ENCODE results near the gene NOL6.

NOL6 gene

DNA sequence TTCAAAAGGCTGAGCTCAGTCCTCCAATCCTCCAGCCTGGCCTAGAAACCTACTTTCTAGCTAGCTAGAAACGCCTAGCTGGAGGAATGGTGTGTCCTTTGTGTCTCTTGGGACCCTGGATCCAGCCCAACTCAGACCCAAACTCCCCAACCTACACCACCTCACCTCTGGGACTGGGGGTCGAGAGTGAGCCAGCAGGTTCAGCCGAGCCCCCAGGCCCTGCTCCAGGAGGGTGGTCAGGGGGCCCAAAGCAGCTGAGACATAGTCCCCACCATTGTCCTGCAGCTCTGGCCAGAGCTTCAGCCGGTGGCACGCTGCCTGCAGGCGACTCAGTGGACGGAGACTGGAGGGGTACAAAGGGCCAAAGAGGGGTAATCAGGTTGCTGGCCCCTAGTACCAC lies 6.2 kb downstream of the NOL6 start:
- Histone ChIP-seq H3K9ac (ENCODE audit: low read depth, low read length) (no peak overlapping the region), H4K20me1 (ENCODE audit: insufficient read depth, low read length) (peaks cover 11% of the 10 kb centered on the region; the same call in 1 of the 2 replicates), H3K27me3 (ENCODE audit: insufficient read depth, low read length, poor library complexity) (no peaks in the 10 kb centered on the region), H3K4me1 (ENCODE audit: insufficient read depth, low read length) (peaks cover 13% of the 10 kb centered on the region), H3K36me3 (ENCODE audit: insufficient read depth, low read length) (peaks cover 92% of the 10 kb centered on the region), H3K9me3 (ENCODE audit: insufficient read depth, low read length, severe bottlenecking) (no peaks in the 10 kb centered on the region), H3K79me2 (ENCODE audit: insufficient read depth, low read length) (peaks cover 14% of the 10 kb centered on the region), H2AFZ (ENCODE audit: low read depth, low read length) (no peak overlapping the region), H3K4me3 (ENCODE audit: low read depth in 1 of 2, low read length in 2 of 2) (no peak overlapping the region), H3K4me2 (ENCODE audit: insufficient read depth, low read length) (no peak overlapping the region), H3K27ac (ENCODE audit: low read length) (no peak overlapping the region)
- DNase-seq (no peak), ATAC-seq (ENCODE audit: insufficient read depth, low read depth) (no peak)
- TF ChIP-seq, protein P1, sequence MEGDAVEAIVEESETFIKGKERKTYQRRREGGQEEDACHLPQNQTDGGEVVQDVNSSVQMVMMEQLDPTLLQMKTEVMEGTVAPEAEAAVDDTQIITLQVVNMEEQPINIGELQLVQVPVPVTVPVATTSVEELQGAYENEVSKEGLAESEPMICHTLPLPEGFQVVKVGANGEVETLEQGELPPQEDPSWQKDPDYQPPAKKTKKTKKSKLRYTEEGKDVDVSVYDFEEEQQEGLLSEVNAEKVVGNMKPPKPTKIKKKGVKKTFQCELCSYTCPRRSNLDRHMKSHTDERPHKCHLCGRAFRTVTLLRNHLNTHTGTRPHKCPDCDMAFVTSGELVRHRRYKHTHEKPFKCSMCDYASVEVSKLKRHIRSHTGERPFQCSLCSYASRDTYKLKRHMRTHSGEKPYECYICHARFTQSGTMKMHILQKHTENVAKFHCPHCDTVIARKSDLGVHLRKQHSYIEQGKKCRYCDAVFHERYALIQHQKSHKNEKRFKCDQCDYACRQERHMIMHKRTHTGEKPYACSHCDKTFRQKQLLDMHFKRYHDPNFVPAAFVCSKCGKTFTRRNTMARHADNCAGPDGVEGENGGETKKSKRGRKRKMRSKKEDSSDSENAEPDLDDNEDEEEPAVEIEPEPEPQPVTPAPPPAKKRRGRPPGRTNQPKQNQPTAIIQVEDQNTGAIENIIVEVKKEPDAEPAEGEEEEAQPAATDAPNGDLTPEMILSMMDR (IDR thresholded peaks at IDR 0.05; ENCODE audit: borderline replicate concordance, extremely low read depth, low read length, poor library complexity, severe bottlenecking), result no peak
- TF ChIP-seq EZH2 (IDR thresholded peaks at IDR 0.05; ENCODE audit: borderline replicate concordance, low read depth, low read length, severe bottlenecking), result no peak

DNA sequence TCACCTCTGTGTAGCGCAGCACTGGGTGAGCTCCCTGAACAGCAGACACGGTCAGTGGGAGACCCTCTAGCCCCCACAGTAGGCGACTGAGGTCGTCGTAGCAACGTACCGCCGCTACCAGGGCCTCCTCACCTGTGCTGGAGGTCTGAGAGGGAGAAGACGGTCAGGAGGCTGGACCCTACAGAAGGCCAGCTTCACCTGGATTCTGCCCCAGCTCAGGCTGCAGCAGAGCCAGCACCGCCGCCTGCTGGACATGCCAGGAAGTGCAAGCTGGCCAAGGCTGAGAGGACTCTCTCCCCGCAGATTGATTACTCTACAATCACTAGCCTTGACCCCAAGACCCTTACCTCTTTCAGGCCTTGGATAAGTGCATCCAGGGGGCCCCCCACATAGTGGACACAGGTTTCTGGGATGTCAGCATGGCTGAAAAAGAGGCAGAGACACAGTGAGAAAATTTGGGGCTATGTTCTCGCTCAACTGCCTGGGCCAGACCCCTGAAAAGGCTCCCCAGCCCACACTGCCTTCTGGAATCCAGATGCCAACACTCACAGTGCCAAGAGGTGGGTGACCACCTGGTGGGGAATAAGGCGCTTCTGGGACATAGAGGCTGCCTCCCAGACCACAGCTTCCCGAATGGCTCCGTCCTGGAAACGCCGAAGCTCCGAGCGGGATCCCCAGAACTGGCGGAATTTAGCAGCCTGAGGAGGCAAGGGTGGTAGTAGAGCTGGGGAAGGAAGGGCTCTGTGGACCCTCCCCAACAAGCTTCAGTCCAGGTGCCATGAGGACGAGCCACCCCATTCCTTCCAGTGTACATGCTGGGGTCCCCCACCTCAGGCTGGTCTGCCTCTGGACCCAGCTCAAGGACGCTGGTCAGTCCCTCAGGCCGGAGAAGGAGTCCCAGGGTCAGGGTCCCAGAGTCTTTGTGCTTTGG lies 6.9 kb downstream of the NOL6 start:
- H3K27ac ChIP-seq (ENCODE audit: low read length), result no peak overlapping the region
- TF ChIP-seq, protein P1 (IDR thresholded peaks at IDR 0.05; ENCODE audit: borderline replicate concordance, extremely low read depth, low read length, poor library complexity, severe bottlenecking), result peak; percentile 87
- TF ChIP-seq EZH2 (IDR thresholded peaks at IDR 0.05; ENCODE audit: borderline replicate concordance, low read depth, low read length, severe bottlenecking), result no peak
- DNase-seq, result peak; percentile 58
- ATAC-seq (ENCODE audit: insufficient read depth, low read depth), result peak; percentile 82
- peaks cover 92% of the 10 kb centered on the region for H3K36me3 ChIP-seq (ENCODE audit: insufficient read depth, low read length)
- peaks cover 6% of the 10 kb centered on the region for H3K4me1 ChIP-seq (ENCODE audit: insufficient read depth, low read length)
- peaks cover 11% of the 10 kb centered on the region; the same call in 1 of the 2 replicates for H4K20me1 ChIP-seq (ENCODE audit: insufficient read depth, low read length)
- peaks cover 7% of the 10 kb centered on the region; the same call in 1 of the 2 replicates for H3K79me2 ChIP-seq (ENCODE audit: insufficient read depth, low read length)
- no peaks in the 10 kb centered on the region for H3K9me3 ChIP-seq (ENCODE audit: insufficient read depth, low read length, severe bottlenecking)
- H3K27me3 ChIP-seq (ENCODE audit: insufficient read depth, low read length, poor library complexity), result no peaks in the 10 kb centered on the region
- H3K4me3 ChIP-seq (ENCODE audit: low read depth in 1 of 2, low read length in 2 of 2), result no peak overlapping the region
- no peak overlapping the region for H3K4me2 ChIP-seq (ENCODE audit: insufficient read depth, low read length)
- no peak overlapping the region for H3K9ac ChIP-seq (ENCODE audit: low read depth, low read length)
- no peak overlapping the region for H2AFZ ChIP-seq (ENCODE audit: low read depth, low read length)

DNA sequence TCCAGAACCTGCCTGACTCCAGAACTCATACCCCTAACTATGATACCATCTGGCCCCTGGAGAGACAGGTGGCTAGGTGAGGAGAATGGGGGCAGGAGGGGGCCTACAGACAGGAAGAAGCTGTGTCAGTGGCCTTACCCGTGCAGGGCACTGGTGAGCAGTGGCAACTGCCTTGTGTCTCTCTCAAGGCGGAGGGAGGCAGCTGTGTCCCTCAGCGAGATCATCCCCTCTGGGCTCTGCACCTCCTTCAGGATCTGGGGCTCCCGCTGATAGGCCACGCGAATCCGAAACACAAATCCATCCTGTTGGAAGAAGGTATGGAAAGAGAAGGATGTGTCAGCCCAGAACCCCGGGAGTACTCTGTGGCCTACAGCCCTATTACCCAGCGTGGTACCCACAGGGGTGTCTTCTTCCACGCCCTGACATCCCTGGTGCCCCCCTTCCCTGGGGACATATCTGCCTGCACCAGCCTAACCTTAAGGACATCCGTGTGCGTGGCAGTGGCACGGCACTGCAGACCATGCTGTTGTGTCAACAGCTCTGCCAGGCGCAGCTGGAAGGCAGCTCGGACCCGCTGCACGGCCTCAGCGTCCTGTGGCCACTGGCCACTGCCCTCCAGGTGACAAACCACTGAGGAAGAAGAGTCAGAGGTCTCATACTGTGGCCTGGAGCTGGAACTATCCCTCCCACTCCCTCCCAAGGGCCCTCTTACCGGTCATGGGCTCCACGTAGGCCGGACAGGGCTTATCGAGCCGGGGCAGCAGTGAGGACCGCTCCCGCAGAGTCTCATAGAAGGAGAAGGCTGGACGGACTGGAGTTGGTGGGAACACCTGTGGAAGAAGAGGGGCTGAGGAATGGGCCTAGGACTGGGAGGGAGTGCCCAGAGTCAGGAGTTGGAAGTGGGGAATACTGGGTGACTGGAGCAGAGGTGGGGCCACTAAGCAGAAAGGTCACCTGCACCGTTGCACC lies 7.8 kb downstream of the NOL6 start:
- Histone ChIP-seq H3K36me3 (ENCODE audit: insufficient read depth, low read length) (peaks cover 92% of the 10 kb centered on the region), H2AFZ (ENCODE audit: low read depth, low read length) (no peak overlapping the region), H3K9me3 (ENCODE audit: insufficient read depth, low read length, severe bottlenecking) (no peaks in the 10 kb centered on the region), H3K27ac (ENCODE audit: low read length) (no peak overlapping the region), H3K4me1 (ENCODE audit: insufficient read depth, low read length) (no peaks in the 10 kb centered on the region), H4K20me1 (ENCODE audit: insufficient read depth, low read length) (peaks cover 11% of the 10 kb centered on the region; the same call in 1 of the 2 replicates), H3K27me3 (ENCODE audit: insufficient read depth, low read length, poor library complexity) (no peaks in the 10 kb centered on the region), H3K4me3 (ENCODE audit: low read depth in 1 of 2, low read length in 2 of 2) (no peak overlapping the region), H3K4me2 (ENCODE audit: insufficient read depth, low read length) (no peak overlapping the region), H3K79me2 (ENCODE audit: insufficient read depth, low read length) (no peaks in the 10 kb centered on the region), H3K9ac (ENCODE audit: low read depth, low read length) (no peak overlapping the region)
- DNase-seq (no peak), ATAC-seq (ENCODE audit: insufficient read depth, low read depth) (no peak)
- no peak for TF ChIP-seq EZH2 (IDR thresholded peaks at IDR 0.05; ENCODE audit: borderline replicate concordance, low read depth, low read length, severe bottlenecking)
- TF ChIP-seq, protein P1 (IDR thresholded peaks at IDR 0.05; ENCODE audit: borderline replicate concordance, extremely low read depth, low read length, poor library complexity, severe bottlenecking), result no peak

Data from DND-41 (cell line).